ENCODE measurements around the gene GYPB.
"Not testable (repeated sequence)": the region's sequence is repeated elsewhere in the genome, so short reads cannot be mapped to it uniquely, and the experiment has no call there.

The GYPB gene

DNA sequence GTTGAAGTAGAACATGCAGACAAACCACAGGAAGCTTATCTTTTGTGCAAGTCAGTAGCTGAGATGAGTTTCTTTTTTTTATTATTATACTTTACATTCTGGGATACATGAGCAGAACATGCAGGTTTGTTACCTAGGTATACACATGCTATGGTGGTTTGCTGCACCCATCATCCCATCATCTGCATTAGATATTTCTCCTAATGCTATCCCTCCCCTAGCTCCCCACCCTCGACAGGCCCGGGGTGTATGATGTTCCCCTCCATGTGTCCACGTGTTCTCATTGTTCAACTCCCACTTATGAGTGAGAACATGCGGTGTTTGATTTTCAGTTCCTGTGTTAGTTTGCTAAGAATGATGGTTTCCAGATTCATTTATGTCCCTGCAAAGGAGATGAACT is 11.5 kb upstream of the GYPB start:
- H3K4me1 ChIP-seq (ENCODE audit: insufficient read depth, low read length); H3K4me3 ChIP-seq (ENCODE audit: low read length); H3K27me3 ChIP-seq (ENCODE audit: insufficient read depth, low read length); H3K9me3 ChIP-seq (ENCODE audit: insufficient read depth, low read depth, low read length); H3K36me3 ChIP-seq (ENCODE audit: insufficient read depth, low read length); H3K27ac ChIP-seq (ENCODE audit: low read depth, low read length); H3K9ac ChIP-seq (ENCODE audit: low read depth, low read length): not testable (repeated sequence)
- 96% methylated on average over 4 of the region's 4 CpGs for WGBS

DNA sequence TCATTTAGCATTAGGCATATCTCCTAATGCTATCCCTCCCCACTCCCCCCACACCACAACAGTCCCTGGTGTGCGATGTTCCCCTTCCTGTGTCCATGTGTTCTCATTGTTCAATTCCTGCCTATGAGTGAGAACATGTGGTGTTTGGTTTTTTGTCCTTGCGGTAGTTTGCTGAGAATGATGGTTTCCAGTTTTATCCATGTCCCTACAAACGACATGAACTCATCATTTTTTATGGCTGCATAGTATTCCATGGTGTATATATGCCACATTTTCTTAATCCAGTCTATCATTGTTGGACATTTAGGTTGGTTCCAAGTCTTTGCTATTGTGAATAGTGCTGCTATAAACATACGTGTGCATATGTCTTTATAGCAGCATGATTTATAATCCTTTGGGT is 7.5 kb upstream of the GYPB start:
- not testable (repeated sequence) for H3K27ac ChIP-seq (ENCODE audit: low read depth, low read length); H3K36me3 ChIP-seq (ENCODE audit: insufficient read depth, low read length); H3K9me3 ChIP-seq (ENCODE audit: insufficient read depth, low read depth, low read length); H3K4me1 ChIP-seq (ENCODE audit: insufficient read depth, low read length); H3K27me3 ChIP-seq (ENCODE audit: insufficient read depth, low read length); H3K9ac ChIP-seq (ENCODE audit: low read depth, low read length); H3K4me3 ChIP-seq (ENCODE audit: low read length)
- 100% methylated on average over 2 of the region's 4 CpGs for WGBS

DNA sequence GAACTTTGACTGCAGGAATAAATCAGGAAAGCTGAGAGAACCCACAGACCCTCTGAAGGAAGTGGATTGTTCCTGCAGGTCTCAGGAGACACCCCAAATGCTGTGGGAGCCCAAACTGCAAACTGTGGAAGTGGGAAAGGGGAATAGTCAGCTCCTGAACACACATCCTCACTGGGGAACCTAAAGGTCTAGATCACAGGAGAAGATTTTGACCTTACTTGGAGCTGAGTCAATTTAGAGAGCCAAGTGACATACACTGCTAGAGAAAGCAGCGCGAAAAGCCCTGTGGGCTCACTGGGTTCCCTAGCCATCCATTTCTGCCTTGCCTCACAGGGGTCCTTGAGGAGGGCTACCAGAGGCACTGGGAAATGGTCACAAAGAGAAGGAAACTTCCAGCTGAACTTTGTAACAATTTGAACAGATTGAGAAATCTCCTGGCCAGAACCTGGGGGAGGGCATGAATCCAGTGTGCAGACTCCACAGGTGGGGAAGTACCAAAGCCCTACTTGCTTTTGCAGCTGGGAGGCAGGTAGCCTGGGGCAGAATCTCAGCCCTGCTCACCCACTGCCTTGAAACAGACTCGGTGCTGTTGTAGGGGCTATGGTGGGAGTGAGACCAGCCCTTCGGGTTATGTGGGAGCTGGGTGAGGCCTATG is 5.3 kb upstream of the GYPB start:
- H3K27ac ChIP-seq (ENCODE audit: low read depth, low read length); H3K9me3 ChIP-seq (ENCODE audit: insufficient read depth, low read depth, low read length); H3K27me3 ChIP-seq (ENCODE audit: insufficient read depth, low read length); H3K36me3 ChIP-seq (ENCODE audit: insufficient read depth, low read length); H3K4me3 ChIP-seq (ENCODE audit: low read length); H3K4me1 ChIP-seq (ENCODE audit: insufficient read depth, low read length); H3K9ac ChIP-seq (ENCODE audit: low read depth, low read length): not testable (repeated sequence)
- 67% methylated on average over 3 of the region's 4 CpGs for WGBS

GRCh38 chr4:144022772-144023400 is 3.7 kb upstream of the GYPB start:
- H3K4me3 ChIP-seq (ENCODE audit: low read length); H3K27ac ChIP-seq (ENCODE audit: low read depth, low read length); H3K27me3 ChIP-seq (ENCODE audit: insufficient read depth, low read length); H3K4me1 ChIP-seq (ENCODE audit: insufficient read depth, low read length); H3K9ac ChIP-seq (ENCODE audit: low read depth, low read length); H3K9me3 ChIP-seq (ENCODE audit: insufficient read depth, low read depth, low read length); H3K36me3 ChIP-seq (ENCODE audit: insufficient read depth, low read length): not testable (repeated sequence)
- no CpG with 5 or more reads among the region's 3 CpGs for WGBS

DNA sequence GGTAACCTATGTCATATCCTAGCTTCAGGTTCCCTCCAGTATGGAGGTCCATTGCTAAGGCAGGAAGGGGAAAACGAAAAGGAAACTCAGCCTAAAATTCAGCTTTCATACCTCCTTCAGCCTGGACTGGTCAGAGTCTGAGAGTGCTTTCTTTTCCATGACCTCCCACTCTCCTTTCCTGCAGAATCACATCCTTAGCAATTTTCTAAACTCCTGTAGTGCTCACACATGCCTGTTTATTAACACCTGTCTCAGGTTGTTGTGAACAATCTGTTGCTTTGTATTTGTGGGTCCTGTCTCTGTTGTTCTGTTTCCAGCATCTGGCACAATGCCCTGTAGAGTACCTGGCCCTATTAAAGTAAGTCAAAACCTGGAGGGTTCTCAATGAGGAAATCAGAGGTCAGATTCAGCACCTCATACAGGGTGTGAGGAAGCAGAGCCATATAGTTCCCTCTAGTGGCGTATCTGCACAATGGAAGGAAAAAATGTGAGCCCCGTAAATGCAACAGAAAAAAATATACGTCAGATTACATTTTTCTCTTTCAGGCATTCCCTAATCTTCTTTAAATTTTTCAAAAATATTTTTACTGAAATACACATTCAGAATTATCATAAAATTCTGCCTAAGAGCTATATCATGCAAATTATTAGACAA is 2.3 kb upstream of the GYPB start:
- not testable (repeated sequence) for H3K36me3 ChIP-seq (ENCODE audit: insufficient read depth, low read length); H3K27me3 ChIP-seq (ENCODE audit: insufficient read depth, low read length); H3K4me3 ChIP-seq (ENCODE audit: low read length); H3K9me3 ChIP-seq (ENCODE audit: insufficient read depth, low read depth, low read length); H3K27ac ChIP-seq (ENCODE audit: low read depth, low read length); H3K9ac ChIP-seq (ENCODE audit: low read depth, low read length); H3K4me1 ChIP-seq (ENCODE audit: insufficient read depth, low read length)
- 50% methylated on average over 4 of the region's 4 CpGs for WGBS

DNA sequence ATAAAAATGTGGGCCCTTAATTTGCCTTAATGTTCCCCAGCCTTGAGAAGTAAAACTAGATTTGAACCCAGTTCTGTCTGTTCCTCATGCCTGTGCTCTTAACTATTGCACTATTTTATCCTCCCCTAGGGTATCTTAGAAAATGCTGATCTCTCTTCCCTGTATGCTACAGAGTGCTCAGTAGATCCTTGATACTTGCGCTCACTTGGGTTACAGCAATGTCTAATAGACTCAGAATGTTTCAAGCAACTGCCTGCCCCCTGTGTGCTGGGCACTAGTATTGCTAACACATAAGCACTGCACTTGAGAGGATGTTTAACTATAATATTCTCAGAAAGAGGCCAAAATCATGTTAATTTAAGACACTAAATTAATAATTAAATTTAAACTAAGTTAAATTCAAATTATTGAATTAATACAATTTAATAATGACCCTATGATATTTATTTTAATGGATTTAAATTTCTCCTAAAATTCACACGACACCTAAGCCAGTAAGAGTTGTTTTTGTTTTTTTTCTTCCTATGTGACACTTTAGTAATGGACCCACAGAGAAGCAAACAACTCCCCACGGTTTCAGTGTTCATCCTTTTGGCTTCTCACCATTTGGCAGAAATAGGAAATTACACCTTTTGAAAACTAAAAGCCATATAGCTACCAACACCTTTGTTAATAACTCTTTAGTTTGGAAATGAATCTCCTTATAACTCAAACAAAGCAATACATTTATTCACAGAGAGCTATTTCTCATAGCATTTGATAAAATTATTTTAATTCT is 768 bp downstream of the GYPB start:
- H3K9me3 ChIP-seq (ENCODE audit: insufficient read depth, low read depth, low read length); H3K4me1 ChIP-seq (ENCODE audit: insufficient read depth, low read length); H3K9ac ChIP-seq (ENCODE audit: low read depth, low read length); H3K27me3 ChIP-seq (ENCODE audit: insufficient read depth, low read length); H3K36me3 ChIP-seq (ENCODE audit: insufficient read depth, low read length); H3K4me3 ChIP-seq (ENCODE audit: low read length); H3K27ac ChIP-seq (ENCODE audit: low read depth, low read length): not testable (repeated sequence)
- WGBS = 88% methylated on average over 2 of the region's 3 CpGs

DNA sequence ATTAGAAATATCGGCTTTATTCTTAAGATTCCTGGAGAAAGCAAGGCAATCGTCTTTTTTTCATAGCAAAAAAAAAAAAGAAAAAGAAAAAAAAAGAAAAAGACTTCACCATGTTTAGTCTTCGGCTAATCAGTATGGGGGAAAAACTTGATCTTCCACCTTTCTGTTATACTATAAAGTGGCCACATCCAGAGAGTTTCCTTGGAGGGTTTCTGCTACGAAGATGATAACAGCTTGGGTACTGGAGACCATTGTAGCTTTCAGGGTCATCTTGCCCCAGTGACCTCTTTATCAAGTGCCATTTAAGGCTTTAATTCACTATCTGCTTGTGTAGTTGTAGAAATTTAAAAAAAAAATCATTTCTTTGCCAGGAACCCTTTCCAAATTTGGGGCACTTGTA is 1.9 kb downstream of the GYPB start:
- H3K4me3 ChIP-seq (ENCODE audit: low read length); H3K4me1 ChIP-seq (ENCODE audit: insufficient read depth, low read length); H3K9ac ChIP-seq (ENCODE audit: low read depth, low read length); H3K9me3 ChIP-seq (ENCODE audit: insufficient read depth, low read depth, low read length); H3K36me3 ChIP-seq (ENCODE audit: insufficient read depth, low read length); H3K27me3 ChIP-seq (ENCODE audit: insufficient read depth, low read length); H3K27ac ChIP-seq (ENCODE audit: low read depth, low read length): not testable (repeated sequence)
- no CpG with 5 or more reads among the region's 4 CpGs for WGBS

GRCh38 chr4:144016057-144016605 is 3.0 kb downstream of the GYPB start:
- WGBS = 92% methylated on average over 1 of the region's 2 CpGs
- H3K36me3 ChIP-seq (ENCODE audit: insufficient read depth, low read length); H3K9me3 ChIP-seq (ENCODE audit: insufficient read depth, low read depth, low read length); H3K4me1 ChIP-seq (ENCODE audit: insufficient read depth, low read length); H3K27ac ChIP-seq (ENCODE audit: low read depth, low read length); H3K27me3 ChIP-seq (ENCODE audit: insufficient read depth, low read length); H3K9ac ChIP-seq (ENCODE audit: low read depth, low read length); H3K4me3 ChIP-seq (ENCODE audit: low read length): not testable (repeated sequence)

DNA sequence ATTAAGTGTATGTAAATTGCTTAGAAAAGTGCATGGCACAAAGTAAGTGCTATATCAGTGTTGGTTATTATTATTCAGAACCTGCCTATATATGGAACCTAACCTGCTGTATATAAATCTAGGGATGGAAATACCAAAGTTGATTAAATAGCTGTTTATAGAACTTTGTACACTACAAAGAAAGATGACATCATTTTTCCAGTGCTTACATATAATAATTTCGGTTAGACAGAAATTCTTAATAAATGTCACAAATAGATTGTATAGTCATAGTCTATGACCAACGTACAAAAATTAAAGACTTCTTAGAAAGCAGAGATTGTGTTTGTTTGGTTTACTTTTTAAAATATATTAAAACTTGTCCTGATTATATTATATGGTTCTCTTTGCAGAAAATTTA is 4.4 kb downstream of the GYPB start:
- Histone ChIP-seq H3K27me3 (ENCODE audit: insufficient read depth, low read length) (no peaks in the 10 kb centered on the region), H3K27ac (ENCODE audit: low read depth, low read length) (no peak overlapping the region), H3K9me3 (ENCODE audit: insufficient read depth, low read depth, low read length) (no peaks in the 10 kb centered on the region), H3K9ac (ENCODE audit: low read depth, low read length) (no peak overlapping the region), H3K4me3 (ENCODE audit: low read length) (no peak overlapping the region), H3K36me3 (ENCODE audit: insufficient read depth, low read length) (no peaks in the 10 kb centered on the region), H3K4me1 (ENCODE audit: insufficient read depth, low read length) (no peaks in the 10 kb centered on the region)
- no CpG with 5 or more reads among the region's 2 CpGs for WGBS

GRCh38 chr4:144008602-144009001 is 10.6 kb downstream of the GYPB start:
- not testable (repeated sequence) for H3K4me3 ChIP-seq (ENCODE audit: low read length); H3K27me3 ChIP-seq (ENCODE audit: insufficient read depth, low read length); H3K36me3 ChIP-seq (ENCODE audit: insufficient read depth, low read length); H3K9ac ChIP-seq (ENCODE audit: low read depth, low read length); H3K9me3 ChIP-seq (ENCODE audit: insufficient read depth, low read depth, low read length); H3K27ac ChIP-seq (ENCODE audit: low read depth, low read length); H3K4me1 ChIP-seq (ENCODE audit: insufficient read depth, low read length)
- WGBS = 100% methylated on average over 1 of the region's 3 CpGs

GRCh38 chr4:144007960-144008359 is 11.2 kb downstream of the GYPB start:
- not testable (repeated sequence) for H3K27me3 ChIP-seq (ENCODE audit: insufficient read depth, low read length); H3K4me1 ChIP-seq (ENCODE audit: insufficient read depth, low read length); H3K9me3 ChIP-seq (ENCODE audit: insufficient read depth, low read depth, low read length); H3K36me3 ChIP-seq (ENCODE audit: insufficient read depth, low read length); H3K27ac ChIP-seq (ENCODE audit: low read depth, low read length); H3K4me3 ChIP-seq (ENCODE audit: low read length); H3K9ac ChIP-seq (ENCODE audit: low read depth, low read length)
- 100% methylated on average over 1 of the region's 1 CpG for WGBS

All from HUES64 (cell line).